PFSK-1 (cell line): ENCODE data around the gene CHID1.

ENCODE experiments used
- FOXP2 ChIP-seq: optimal IDR thresholded peaks from 2 replicates; pipeline ENCODE3; 2011; ENCODE audit warnings: borderline replicate concordance, control low read depth, inconsistent platforms; ENCODE audit not compliant: insufficient read depth; ENCODE audit errors: extremely low read length, extremely low read depth
- POLR2AphosphoS5 ChIP-seq: IDR thresholded peaks from 2 replicates; pipeline ENCODE4 v1.6.1; 2012; ENCODE audit warnings: low read depth, mild to moderate bottlenecking, control low read depth, low read length, moderate library complexity
- TAF1 ChIP-seq: IDR thresholded peaks from 2 replicates; pipeline ENCODE4 v1.6.1; 2012; ENCODE audit warnings: low read length, control low read depth, borderline replicate concordance; ENCODE audit not compliant: insufficient read depth
- TF ChIP-seq, protein P1 (sequence below), 2 experiments: IDR thresholded peaks; 2 replicates each; pipeline versions ENCODE4 v1.6.1 to v1.8.0; 2011 to 2012; ENCODE audit warnings: low read depth in 2 of 2, low read length in 2 of 2, control low read depth in 1 of 2, inconsistent platforms in 1 of 2, mild to moderate bottlenecking in 1 of 2, moderate library complexity in 1 of 2; ENCODE audit not compliant: insufficient read depth in 1 of 2

DNA sequence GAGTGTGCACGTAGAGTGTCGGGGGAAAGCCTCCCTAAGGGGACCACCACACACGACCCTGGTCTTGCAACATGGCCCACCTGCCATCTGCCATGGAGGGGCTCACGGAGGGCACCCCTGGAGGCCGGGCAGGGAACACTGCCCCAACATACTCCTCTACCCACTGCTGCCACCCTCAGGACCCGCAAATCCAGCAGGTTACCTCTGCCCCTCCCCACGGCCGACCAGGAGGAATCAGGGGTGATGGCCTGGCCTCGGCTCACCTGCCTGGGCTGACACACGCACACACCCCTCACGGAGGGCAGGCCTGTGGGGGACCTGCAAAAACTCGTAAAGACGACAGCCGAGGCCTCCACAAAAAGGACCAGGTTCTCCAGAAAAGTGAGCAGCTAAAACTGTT is 30.2 kb downstream of the CHID1 start:
- TF ChIP-seq, protein P1, sequence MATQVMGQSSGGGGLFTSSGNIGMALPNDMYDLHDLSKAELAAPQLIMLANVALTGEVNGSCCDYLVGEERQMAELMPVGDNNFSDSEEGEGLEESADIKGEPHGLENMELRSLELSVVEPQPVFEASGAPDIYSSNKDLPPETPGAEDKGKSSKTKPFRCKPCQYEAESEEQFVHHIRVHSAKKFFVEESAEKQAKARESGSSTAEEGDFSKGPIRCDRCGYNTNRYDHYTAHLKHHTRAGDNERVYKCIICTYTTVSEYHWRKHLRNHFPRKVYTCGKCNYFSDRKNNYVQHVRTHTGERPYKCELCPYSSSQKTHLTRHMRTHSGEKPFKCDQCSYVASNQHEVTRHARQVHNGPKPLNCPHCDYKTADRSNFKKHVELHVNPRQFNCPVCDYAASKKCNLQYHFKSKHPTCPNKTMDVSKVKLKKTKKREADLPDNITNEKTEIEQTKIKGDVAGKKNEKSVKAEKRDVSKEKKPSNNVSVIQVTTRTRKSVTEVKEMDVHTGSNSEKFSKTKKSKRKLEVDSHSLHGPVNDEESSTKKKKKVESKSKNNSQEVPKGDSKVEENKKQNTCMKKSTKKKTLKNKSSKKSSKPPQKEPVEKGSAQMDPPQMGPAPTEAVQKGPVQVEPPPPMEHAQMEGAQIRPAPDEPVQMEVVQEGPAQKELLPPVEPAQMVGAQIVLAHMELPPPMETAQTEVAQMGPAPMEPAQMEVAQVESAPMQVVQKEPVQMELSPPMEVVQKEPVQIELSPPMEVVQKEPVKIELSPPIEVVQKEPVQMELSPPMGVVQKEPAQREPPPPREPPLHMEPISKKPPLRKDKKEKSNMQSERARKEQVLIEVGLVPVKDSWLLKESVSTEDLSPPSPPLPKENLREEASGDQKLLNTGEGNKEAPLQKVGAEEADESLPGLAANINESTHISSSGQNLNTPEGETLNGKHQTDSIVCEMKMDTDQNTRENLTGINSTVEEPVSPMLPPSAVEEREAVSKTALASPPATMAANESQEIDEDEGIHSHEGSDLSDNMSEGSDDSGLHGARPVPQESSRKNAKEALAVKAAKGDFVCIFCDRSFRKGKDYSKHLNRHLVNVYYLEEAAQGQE (IDR thresholded peaks at IDR 0.05; ENCODE audit: insufficient read depth in 1 of 2, low read depth in 2 of 2, low read length in 2 of 2), result no peak
- TF ChIP-seq TAF1 (no peak), POLR2AphosphoS5 (no peak), FOXP2 (no peak)
